GM12872 (cell line): Measurements from ENCODE around the gene TSSC4.

Experiments
- TF ChIP-seq, protein P1 (sequence below): IDR thresholded peaks from 3 replicates; pipeline ENCODE4 v1.5.1; 2011; ENCODE audit warnings: low read depth, mild to moderate bottlenecking, low read length, moderate library complexity; ENCODE audit not compliant: insufficient read depth

Gene TSSC4

DNA sequence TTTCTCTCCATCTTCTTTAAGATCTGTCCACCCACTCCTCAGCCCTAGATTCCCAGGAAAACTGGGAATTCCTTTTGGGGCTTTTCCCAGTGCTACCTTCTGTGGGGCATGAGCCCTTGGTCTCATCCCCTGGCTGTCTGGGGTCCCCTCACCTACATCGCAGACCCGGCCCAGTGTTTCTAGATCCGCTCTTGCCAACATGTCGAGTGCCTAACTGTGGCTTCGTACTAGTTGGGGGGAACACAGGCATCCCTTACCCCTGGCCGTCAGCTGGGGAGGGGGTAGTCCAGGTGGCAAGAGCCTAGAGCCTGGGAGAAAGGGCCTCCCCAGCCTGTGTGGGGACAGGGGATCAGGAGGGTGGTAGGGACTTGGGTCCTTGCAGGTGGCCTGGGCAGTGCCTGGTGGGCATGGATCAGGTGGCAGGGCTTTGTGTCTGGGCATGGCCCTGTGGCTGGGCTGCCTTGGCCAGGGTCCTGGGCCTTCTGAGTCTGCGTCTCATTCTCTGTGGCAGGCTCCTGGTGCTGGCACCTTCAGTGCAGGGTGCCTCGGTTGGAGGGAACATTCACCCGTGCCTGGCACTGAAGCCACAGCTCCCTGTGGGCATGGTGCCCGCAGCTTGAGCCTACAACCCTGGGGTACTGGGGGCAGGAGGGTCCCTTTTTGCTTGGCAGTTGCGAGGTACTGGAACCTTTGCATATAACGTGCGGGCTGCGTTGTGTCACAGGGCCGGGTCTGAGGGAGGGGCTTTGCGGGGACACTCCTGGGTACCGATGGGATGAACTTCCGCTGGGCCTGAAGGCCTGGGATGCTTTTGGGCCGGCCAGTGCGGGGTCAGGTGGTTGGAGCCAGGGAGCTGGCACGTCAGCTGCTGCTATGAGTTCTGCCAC lies 48.4 kb downstream of the TSSC4 start:
- TF ChIP-seq, protein P1, sequence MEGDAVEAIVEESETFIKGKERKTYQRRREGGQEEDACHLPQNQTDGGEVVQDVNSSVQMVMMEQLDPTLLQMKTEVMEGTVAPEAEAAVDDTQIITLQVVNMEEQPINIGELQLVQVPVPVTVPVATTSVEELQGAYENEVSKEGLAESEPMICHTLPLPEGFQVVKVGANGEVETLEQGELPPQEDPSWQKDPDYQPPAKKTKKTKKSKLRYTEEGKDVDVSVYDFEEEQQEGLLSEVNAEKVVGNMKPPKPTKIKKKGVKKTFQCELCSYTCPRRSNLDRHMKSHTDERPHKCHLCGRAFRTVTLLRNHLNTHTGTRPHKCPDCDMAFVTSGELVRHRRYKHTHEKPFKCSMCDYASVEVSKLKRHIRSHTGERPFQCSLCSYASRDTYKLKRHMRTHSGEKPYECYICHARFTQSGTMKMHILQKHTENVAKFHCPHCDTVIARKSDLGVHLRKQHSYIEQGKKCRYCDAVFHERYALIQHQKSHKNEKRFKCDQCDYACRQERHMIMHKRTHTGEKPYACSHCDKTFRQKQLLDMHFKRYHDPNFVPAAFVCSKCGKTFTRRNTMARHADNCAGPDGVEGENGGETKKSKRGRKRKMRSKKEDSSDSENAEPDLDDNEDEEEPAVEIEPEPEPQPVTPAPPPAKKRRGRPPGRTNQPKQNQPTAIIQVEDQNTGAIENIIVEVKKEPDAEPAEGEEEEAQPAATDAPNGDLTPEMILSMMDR: no peak

DNA sequence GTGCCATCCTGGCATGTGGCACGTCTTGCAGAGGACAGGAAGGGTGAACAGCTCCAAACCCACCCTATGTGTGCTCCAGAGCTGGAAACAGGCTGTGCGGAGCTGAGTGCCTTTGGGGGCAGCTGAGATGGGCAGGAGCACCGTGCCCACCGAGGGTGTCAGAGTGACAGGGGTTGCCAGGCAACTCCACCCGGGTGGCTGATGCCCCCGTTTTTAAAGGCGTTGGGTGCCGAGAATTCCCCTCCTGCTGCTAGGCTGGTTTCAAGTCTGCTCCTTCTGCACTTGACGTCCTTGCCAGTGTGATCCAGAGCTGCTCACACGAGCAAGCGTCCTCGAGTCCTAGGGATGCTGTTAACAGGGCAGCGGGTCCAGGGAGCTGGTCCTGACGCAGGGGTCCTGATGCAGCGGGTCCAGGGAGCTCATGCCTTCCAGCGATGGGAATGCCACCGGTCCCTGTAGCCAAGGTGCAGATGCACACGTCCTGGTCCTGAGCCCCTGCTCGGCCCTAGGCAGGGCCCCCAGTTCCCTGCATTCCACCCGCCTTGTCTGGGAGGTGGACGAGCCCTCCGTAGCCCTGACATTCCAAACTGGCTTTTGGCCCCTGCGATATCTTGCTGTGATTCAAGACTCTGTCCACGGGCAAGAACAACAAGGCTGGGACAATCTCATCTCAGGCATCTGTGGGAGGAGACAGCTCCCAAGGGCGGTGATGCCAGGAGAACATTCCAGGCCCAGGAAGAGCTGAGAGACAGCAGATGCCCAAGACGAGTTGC lies 49.2 kb downstream of the TSSC4 start:
- TF ChIP-seq, protein P1: no peak

DNA sequence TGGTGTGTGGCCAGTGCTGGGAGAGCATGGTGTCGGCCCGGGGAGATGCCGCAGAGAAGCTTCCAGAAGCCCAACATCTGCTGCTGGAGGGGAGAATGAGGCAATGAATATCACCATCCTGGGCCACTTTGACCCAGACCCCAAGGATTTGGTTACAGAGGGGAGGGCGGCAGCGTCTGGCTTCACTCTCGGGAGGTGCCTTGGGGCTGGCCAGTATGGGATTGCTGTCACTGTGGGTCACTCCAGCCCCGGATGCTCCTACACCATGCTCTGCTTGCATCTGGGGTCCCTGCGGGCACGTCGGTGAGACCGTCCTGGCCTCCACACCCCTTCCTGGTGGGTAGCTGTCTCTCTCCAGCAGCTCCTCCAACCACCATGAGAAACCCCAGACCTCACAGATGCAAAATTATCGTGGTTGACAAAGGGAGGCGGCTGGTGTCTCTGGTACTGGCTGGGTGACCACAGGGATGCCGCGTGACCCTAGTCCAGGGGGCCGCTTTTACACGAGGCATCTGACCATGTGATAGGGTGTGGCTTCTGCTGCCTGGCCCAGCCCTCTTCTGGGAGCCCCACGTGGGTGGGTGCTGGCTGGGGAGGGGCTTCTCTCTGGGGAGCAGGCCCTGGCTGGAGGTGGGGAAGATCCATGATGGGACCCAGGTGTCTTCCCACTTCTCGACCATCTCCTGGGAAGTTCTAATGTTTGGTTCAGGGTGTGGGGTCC lies 49.9 kb downstream of the TSSC4 start:
- TF ChIP-seq, protein P1: no peak

DNA sequence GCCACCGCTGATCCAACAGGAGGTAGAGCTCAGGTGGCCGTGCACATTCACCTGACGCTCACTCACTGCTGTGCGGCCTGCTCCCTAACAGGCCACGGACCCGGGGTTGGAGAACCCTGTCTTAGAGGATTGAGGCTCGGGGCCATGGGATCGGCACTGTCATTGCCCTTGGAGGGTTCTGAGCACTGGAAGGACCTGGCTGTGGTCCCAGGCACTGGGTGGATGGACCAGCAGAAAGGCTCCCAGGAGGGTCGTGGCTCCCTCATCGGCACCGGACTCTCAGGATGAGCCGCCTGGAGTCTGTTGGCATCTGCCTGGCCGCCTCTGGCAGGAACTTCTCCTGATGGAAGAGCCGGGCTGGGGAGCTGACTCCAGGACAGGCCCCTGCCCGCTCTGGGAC lies 50.8 kb downstream of the TSSC4 start:
- TF ChIP-seq, protein P1: no peak

DNA sequence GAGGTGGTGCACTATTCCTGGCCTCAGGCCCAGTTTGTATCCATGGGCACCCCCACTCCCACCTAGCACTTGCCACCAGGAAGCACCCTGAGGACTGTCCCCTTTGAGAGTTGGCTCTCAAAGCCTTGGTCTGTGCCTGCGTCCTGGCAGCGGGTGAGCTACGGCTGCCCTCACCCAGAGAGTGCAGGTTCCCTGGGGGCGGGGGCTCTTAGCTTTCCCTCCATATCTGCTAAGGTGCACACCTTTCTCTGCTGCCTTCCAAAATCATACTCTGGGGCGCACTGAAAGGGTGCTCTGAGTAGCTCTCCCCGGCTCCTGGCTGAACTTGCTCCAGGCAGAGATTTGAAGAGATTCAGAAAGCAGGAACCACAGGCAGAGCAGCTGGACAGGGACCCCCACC lies 51.4 kb downstream of the TSSC4 start:
- TF ChIP-seq, protein P1: no peak

DNA sequence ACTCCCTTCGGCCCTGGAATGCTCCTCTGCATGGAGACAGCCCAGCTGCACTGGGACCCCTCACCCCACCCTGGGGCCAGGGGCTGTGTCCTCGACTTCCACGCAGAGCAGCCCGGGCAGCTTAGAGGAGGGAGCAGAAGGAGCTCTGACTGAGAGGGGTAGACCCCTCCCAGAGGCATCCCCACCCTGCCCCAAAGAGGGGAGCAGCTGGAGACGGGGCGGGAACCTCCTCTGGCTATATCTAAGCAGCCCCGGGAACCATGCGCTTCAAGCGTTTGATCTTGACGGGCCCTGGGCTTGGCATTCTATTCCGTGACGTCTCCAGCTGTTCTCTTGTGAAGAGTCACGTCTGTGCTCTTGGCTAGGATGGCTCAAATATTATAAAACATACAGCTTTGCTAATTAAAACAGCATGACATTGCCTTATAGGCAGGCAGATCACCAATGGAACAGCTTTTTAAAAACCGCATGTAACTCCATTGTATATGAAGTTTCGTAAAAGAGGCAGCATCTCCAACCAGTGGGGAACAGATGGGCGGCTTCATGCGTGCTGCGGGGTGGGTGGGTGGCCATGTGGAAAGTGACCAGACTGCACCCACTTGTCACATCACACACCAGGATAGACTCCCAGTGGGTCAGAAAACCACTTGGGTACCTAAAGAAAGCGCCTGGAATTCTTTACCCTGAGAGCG lies 51.9 kb downstream of the TSSC4 start:
- TF ChIP-seq, protein P1: no peak
